Measurements from ENCODE around the gene RELL1.

The RELL1 gene

GRCh38 chr4:37597034-37597433, 89.1 kb downstream of the RELL1 start:
- DNase-seq (ENCODE audit: low read depth) = no peak

GRCh38 chr4:37595875-37596680, 90.1 kb downstream of the RELL1 start:
- DNase-seq (ENCODE audit: low read depth) = no peak

- DNase-seq (ENCODE audit: low read depth) = no peak
Measured at GRCh38 chr4:37594099-37594498, 92.1 kb downstream of the RELL1 start.

- DNase-seq (ENCODE audit: low read depth) = no peak
Measured at GRCh38 chr4:37591349-37591748, 94.8 kb downstream of the RELL1 start.

GRCh38 chr4:37590016-37590415, 96.2 kb downstream of the RELL1 start:
- DNase-seq (ENCODE audit: low read depth) = no peak

DNA sequence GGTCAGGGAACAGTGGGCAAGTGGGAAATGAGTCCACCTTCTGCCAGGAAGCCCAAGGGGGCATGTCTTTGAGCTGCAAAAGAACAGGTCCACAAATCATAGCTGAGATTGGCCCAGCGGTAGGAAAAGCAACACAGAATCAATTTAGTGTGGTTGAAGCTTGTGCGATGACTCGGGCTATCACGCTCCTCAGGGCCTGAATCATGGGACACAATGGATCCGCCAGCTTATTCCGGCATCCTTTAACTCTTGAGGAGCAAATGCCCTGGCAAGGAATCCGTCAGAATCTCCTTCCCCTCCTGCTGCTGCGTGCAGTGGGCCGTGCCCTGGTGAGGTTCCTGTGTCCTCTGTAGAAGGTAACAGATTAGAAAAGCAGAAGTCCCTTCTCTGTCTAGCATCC, 98.0 kb downstream of the RELL1 start:
- DNase-seq (ENCODE audit: low read depth) = no peak

DNA sequence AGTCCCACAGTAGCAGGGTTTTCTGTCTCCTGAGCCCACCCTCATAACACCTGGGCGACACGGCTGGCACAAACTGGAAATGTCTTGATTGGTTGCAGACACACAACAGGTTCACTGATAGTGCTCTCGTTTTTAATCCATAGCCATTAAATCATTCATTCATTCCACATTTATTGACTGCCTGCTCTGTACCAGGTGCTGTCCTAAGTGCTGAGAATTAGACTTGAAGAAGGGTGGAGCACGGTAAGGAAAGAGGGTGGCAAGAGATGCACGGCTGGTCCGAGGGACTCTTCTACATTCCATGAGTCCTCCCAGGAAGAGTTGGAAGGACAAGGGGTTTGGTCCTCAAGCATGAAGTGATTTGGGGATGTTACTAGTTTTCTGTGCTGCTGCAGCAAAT, 100.0 kb downstream of the RELL1 start:
- DNase-seq (ENCODE audit: low read depth) = no peak

- DNase-seq (ENCODE audit: low read depth) = no peak
Measured at GRCh38 chr4:37584493-37585060, 101.6 kb downstream of the RELL1 start.

DNA sequence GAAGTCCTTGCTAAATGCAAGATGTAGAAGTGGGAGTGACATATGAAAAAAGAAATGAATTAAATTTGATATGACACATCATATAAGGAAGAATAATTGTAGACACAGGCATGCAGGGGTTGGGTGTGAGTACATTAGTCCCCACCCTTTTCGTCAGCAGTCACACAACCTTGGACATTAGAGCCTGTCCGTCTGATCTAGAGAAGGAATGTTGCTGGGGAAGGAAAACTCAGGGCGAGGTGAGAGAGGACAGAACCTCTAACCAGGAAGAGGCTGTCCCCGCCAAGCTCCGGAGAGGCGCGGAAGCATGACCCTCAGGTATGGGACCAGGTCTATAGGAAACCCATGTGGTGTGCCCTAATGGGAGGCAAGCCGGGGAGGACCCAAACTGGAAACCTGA, 102.1 kb downstream of the RELL1 start:
- DNase-seq (ENCODE audit: low read depth) = no peak

- DNase-seq (ENCODE audit: low read depth) = no peak
Measured at GRCh38 chr4:37573566-37573965, 112.6 kb downstream of the RELL1 start.

GRCh38 chr4:37568489-37568888, 117.7 kb downstream of the RELL1 start:
- no peak for DNase-seq (ENCODE audit: low read depth)

- no peak for DNase-seq (ENCODE audit: low read depth)
Measured at GRCh38 chr4:37567836-37568235, 118.3 kb downstream of the RELL1 start.

DNA sequence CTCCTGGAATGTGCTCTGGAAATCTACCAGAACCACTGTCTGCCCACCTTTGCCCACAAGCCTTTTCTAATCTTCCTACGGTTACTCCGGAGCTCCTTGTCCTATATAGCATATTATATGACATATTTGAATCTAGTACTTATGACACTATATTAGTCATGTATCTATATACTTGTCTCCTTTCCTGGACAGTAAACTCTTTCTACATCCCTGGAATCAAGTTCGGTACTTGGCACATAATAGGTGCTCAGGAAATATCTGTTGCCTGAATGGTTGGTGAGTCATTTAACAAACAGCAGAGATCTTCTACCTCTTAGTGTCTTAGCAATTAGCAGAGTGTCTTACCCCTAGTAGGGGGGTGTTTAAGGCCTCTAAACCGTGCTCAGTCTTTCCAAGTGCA, 123.6 kb downstream of the RELL1 start:
- DNase-seq (ENCODE audit: low read depth) = no peak

DNA sequence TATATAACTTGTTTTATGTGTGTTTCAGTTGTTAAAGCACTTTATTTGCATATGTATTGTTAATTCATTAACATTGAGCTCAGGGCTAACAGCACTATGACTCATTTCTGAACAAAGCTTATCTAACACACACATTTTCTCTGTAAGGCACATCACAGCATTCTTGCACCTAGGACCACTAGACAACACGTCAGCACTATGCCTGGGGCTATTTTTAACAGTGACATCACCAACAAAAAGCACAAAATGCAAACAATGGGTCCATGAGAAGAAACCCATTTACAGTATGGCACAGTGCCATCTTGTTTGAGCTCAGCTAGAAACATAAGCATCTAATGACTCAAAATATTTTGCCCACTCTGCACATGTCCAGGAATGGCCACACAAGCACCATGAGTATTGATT, 124.4 kb downstream of the RELL1 start:
- DNase-seq (ENCODE audit: low read depth) = no peak

DNA sequence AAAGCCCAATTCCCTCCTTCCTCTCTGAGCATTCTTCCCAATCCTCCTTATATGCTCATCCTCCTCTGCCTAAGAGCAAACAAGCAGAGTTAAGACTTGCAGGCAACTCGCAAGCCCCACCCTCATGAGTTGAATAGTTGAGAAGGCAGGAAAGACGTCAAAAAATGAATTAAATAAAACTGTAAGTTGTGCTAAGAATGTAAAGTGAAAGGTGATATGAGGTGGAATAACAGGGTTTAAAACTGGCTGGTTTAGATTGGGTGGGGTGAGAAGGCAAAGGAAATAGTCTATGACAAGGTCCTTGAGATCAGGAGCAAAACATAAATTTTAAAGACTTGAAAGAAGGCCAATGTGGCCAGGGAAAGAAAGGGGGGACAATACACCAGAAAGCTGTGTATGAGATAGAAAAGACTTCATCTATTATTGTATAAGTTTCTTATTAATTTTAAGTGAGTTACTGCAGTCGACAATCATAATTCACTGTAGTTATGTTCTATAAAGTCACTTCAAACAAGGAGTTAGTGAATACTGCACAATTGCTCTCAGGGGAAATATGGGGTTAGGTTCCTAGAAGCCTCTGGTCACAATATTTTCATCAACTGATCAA, 124.9 kb downstream of the RELL1 start:
- DNase-seq (ENCODE audit: low read depth) = no peak
